Measurements from ENCODE around the gene RUNX3.

RUNX3 gene

GRCh38 chr1:24861821-24862727 is 68.0 kb downstream of the RUNX3 start:
- no peak for DNase-seq (ENCODE audit: low spot score)

- DNase-seq (ENCODE audit: low spot score): no peak
Measured at GRCh38 chr1:24860841-24861240, 69.2 kb downstream of the RUNX3 start.

GRCh38 chr1:24859063-24860010 is 70.7 kb downstream of the RUNX3 start:
- DNase-seq (ENCODE audit: low spot score): no peak

- DNase-seq (ENCODE audit: low spot score): no peak
Measured at GRCh38 chr1:24858277-24858676, 71.8 kb downstream of the RUNX3 start.

- DNase-seq (ENCODE audit: low spot score): peak; percentile 18
Measured at GRCh38 chr1:24857507-24858133, 72.5 kb downstream of the RUNX3 start.

GRCh38 chr1:24856787-24857506 is 73.1 kb downstream of the RUNX3 start:
- no peak for DNase-seq (ENCODE audit: low spot score)

- DNase-seq (ENCODE audit: low spot score): no peak
Measured at GRCh38 chr1:24855474-24855873, 74.6 kb downstream of the RUNX3 start.

GRCh38 chr1:24853649-24854048 is 76.4 kb downstream of the RUNX3 start:
- DNase-seq (ENCODE audit: low spot score): no peak

GRCh38 chr1:24850328-24850920 is 79.7 kb downstream of the RUNX3 start:
- no peak for DNase-seq (ENCODE audit: low spot score)

GRCh38 chr1:24849672-24850295 is 80.3 kb downstream of the RUNX3 start:
- peak; percentile 20 for DNase-seq (ENCODE audit: low spot score)

Measured in cerebellar cortex (tissue), 1 donor.